Measurements from ENCODE around the gene STIMATE.

DNA sequence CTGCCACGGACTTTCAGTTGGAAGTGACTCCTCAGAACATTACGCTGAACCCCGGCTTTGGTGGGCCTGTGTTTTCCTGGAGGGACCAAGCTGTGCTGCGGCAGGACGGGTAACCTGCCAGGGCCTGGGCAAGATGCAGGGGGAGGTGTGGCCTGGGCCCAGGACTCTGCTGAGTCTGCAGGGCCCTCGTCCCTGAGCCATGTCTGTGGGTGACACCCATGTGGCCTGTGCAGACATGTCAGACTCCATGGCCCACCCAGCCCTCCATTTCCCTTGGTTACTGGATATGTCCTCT is 107.7 kb downstream of the STIMATE start:
- no peak for TF ChIP-seq YY1 (IDR thresholded peaks at IDR 0.05; ENCODE audit: low read depth)
- no peak for TF ChIP-seq FOXJ3 (CRISPR knock-in tag; IDR thresholded peaks at IDR 0.05)
- no peak for TF ChIP-seq SMC3 (IDR thresholded peaks at IDR 0.05; ENCODE audit: low read depth, low read length)
- TF ChIP-seq EZH2phosphoT487 (IDR thresholded peaks at IDR 0.05; ENCODE audit: borderline replicate concordance, low read depth) = no peak
- TF ChIP-seq CTCF (IDR thresholded peaks at IDR 0.05) = no peak
- TF ChIP-seq REST (IDR thresholded peaks at IDR 0.05; ENCODE audit: low read depth, low read length) = no peak
- no peak for TF ChIP-seq MAX (IDR thresholded peaks at IDR 0.05; ENCODE audit: low read depth)
- TF ChIP-seq EP300 (IDR thresholded peaks at IDR 0.05; ENCODE audit: borderline replicate concordance in 1 of 2, low read depth in 1 of 2, low read length in 1 of 2) = no peak
- TF ChIP-seq ELF1 (IDR thresholded peaks at IDR 0.05) = no peak
- no peak for TF ChIP-seq GABPA (IDR thresholded peaks at IDR 0.05; ENCODE audit: low read depth)
- no peak for TF ChIP-seq PBX3 (IDR thresholded peaks at IDR 0.05)
- no peak for TF ChIP-seq MXI1 (IDR thresholded peaks at IDR 0.05; ENCODE audit: low read depth, low read length)
- TF ChIP-seq POLR2AphosphoS5 (IDR thresholded peaks at IDR 0.05; ENCODE audit: low read depth, low read length) = no peak
